ENCODE data around the gene PCBP3.

DNA sequence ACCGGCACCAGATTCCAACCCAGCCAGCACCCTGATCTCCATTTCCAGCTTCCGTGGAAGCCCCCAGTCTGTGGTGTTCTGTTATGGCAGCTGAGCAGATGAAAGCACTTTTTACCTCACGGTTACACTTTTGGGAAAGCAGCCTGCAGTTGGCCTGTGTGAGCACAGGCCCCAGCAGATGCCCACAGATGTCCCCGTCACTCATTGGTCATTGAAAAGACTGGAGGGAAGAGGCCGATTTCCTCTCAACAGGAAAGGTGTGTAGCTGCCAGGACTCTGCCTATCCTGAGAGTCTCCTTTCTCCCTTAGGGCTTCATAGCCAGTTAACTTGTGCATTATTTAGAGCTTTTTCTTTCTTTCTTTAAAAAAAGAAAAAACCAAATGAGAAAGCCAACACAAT lies 123.0 kb downstream of the PCBP3 start:
- TF ChIP-seq POLR2AphosphoS5 (IDR thresholded peaks at IDR 0.05) (no peak), EZH2 (IDR thresholded peaks at IDR 0.05; ENCODE audit: borderline replicate concordance, insufficient read depth, low read length, poor library complexity, severe bottlenecking) (no peak), TAF1 (IDR thresholded peaks at IDR 0.05; ENCODE audit: low read depth) (no peak), EP300 (conservative IDR thresholded peaks at IDR 0.05; ENCODE audit: poor library complexity, severe bottlenecking) (no peak), RAD21 (conservative IDR thresholded peaks at IDR 0.05) (no peak)
- TF ChIP-seq, protein P1, sequence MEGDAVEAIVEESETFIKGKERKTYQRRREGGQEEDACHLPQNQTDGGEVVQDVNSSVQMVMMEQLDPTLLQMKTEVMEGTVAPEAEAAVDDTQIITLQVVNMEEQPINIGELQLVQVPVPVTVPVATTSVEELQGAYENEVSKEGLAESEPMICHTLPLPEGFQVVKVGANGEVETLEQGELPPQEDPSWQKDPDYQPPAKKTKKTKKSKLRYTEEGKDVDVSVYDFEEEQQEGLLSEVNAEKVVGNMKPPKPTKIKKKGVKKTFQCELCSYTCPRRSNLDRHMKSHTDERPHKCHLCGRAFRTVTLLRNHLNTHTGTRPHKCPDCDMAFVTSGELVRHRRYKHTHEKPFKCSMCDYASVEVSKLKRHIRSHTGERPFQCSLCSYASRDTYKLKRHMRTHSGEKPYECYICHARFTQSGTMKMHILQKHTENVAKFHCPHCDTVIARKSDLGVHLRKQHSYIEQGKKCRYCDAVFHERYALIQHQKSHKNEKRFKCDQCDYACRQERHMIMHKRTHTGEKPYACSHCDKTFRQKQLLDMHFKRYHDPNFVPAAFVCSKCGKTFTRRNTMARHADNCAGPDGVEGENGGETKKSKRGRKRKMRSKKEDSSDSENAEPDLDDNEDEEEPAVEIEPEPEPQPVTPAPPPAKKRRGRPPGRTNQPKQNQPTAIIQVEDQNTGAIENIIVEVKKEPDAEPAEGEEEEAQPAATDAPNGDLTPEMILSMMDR (IDR thresholded peaks at IDR 0.05; ENCODE audit: poor library complexity, severe bottlenecking), result no peak
- TF ChIP-seq, protein P2, sequence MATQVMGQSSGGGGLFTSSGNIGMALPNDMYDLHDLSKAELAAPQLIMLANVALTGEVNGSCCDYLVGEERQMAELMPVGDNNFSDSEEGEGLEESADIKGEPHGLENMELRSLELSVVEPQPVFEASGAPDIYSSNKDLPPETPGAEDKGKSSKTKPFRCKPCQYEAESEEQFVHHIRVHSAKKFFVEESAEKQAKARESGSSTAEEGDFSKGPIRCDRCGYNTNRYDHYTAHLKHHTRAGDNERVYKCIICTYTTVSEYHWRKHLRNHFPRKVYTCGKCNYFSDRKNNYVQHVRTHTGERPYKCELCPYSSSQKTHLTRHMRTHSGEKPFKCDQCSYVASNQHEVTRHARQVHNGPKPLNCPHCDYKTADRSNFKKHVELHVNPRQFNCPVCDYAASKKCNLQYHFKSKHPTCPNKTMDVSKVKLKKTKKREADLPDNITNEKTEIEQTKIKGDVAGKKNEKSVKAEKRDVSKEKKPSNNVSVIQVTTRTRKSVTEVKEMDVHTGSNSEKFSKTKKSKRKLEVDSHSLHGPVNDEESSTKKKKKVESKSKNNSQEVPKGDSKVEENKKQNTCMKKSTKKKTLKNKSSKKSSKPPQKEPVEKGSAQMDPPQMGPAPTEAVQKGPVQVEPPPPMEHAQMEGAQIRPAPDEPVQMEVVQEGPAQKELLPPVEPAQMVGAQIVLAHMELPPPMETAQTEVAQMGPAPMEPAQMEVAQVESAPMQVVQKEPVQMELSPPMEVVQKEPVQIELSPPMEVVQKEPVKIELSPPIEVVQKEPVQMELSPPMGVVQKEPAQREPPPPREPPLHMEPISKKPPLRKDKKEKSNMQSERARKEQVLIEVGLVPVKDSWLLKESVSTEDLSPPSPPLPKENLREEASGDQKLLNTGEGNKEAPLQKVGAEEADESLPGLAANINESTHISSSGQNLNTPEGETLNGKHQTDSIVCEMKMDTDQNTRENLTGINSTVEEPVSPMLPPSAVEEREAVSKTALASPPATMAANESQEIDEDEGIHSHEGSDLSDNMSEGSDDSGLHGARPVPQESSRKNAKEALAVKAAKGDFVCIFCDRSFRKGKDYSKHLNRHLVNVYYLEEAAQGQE (IDR thresholded peaks at IDR 0.05; ENCODE audit: borderline replicate concordance), result no peak

All from neural cell (in vitro differentiated cells).